Raji (cell line): Measurements from ENCODE around the gene ITGB1BP2.

Experiments
- POLR2A ChIP-seq: IDR thresholded peaks from 2 replicates; pipeline ENCODE4 v1.6.1; 2011; ENCODE audit warnings: low read depth, low read length, control low read depth; ENCODE audit not compliant: insufficient read depth

The ITGB1BP2 gene

GRCh38 chrX:71296806-71297205 lies 4.7 kb upstream of the ITGB1BP2 start:
- no peak for TF ChIP-seq POLR2A

DNA sequence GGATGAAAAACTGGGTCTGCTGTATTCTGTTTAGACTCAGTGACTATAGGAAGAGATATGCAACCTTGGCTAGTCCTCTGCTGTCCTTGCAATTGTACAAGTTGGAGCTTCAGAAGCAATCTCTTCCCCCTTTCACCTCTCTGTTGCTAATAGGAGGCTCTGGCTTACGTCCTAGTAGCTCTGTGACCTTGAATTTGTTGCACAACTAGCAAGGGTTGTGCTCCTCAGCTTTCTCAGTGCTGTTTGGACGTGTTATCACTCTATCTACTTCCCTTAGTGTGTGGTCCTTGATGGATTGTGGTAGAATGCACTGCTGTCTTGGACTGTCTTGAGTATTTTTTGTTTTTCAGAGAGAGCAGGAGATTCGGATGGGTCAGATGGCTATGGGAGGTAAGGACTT lies 3.4 kb upstream of the ITGB1BP2 start:
- no peak for TF ChIP-seq POLR2A

DNA sequence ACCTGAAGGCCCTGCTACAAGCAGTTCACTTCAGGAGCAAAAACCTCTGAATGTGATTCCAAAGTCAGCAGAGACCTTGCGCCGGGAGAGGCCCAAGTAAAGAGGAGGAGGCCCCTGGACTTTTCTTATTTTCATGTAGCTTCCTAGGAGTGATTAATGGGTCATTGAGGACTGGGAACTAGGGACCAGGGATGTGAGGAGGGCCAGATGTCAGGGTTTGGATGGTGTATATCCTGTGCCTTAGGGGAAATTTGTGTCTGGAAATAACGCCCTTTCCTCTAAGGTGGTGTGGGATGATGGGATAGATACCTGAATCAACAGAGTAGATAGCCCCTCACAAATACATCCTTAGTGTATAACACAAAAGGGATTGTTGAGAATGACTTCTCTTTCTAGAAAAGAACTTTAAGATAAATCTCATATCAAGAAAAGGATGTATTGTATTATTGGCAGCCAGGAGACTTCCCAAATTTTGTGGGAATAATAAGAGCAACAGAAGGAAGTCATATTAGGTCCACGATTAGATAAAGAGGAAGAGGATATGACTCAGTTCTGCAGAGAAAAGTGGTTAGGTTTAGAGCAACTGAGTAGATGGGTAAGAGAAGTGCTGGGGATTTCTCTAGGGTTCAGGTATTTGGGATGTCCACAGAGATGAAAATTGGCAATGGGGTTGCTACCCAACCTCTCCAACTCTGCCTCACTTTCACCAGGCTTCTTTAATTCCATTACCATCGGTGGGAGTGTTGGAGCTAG lies 1.1 kb downstream of the ITGB1BP2 start:
- no peak for TF ChIP-seq POLR2A

DNA sequence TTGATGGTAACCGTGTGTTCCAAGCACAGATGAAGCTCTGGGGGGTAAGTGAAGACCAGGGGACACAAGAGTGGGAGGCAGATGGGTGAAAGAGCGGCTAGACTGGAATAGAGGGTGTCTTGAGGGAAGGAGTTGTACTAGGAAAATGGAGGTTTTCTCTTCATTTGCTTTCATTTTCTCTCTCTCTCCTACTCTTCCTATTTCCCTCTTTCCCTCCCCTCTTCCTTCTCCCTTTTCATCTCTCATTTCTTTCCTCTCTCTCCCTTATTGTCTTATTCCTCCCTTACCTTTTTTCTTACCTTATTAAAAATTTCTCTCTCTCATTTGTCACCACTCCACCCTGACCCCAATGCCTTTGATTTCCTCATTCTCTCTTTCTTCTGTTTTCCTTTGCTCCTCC lies 3.0 kb downstream of the ITGB1BP2 start:
- no peak for TF ChIP-seq POLR2A

- TF ChIP-seq POLR2A, result no peak
These were observed 14.4 kb downstream of the ITGB1BP2 start for GRCh38 chrX:71315917-71316316.

DNA sequence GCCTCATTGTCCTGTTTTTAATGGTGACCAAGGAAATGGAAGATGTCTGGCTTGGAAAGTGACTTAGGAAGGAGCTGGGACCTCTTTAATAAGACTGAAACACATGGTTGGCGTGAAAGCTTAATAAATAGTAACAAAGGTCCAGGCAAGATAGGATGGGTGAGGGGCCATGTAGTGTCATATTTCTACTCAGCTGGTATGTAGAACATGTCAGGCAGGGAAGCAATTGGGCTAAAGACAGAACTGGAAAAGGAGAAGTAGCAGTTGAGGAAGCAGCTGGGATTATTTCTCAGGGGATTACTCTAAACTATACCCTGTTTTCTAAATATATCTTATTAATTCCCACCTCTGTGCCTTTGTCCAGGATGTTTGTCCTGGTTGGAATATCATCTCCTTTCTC lies 18.6 kb downstream of the ITGB1BP2 start:
- no peak for TF ChIP-seq POLR2A

GRCh38 chrX:71321731-71322130 lies 20.2 kb downstream of the ITGB1BP2 start:
- no peak for TF ChIP-seq POLR2A

DNA sequence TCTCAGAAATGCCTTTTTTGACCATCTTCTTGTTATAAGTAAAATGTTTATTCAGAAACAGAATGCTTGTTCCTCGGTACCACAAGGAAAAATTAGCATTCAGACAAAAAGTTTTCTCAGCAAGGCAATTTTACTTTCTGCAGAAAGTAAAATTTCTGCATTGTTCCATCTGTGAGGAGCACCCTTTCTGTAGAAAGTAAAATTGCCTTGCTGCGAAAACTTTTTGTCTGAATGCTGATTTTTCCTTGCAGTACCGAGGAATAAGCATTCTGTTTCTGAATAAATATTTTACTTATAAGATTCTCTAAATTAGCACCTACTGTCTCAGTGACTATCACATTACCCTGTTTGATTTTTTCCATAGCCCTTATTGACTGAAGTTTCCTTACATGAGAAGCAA lies 24.8 kb downstream of the ITGB1BP2 start:
- TF ChIP-seq POLR2A, result no peak
